ENCODE measurements around the gene OGG1. TPM values are rescaled to one million over a fixed set of nuclear protein-coding genes. Genes with fewer than 3 reads are reported as not detected.
A peak's percentile ranks its signal among the peaks of the same experiment; 100 is the strongest.

The OGG1 gene
- total and polyA plus RNA-seq, 9 of the 15 experiments (the other 6 are each of a cell fraction or from before 2014, with no cell fraction given): 6.6 to 33.0 (median 24.4) TPM

- Histone ChIP-seq H3K36me3 (ENCODE audit: control insufficient read depth, insufficient read depth, low read length) (peaks cover 57% of the 10 kb centered on the region), H3K27ac (ENCODE audit: extremely low read depth, low read depth, low read length) (no peak overlapping the region), H2AFZ (ENCODE audit: low read depth, low read length) (no peak overlapping the region), H4K20me1 (replicated peaks; ENCODE audit: control insufficient read depth, insufficient read depth, low read length) (no peaks in the 10 kb centered on the region), H3K4me3 (no peak overlapping the region), H3K9ac (ENCODE audit: insufficient read depth in 1 of 2, low read depth in 2 of 2, low read length in 2 of 2) (peak overlapping the region in 1 of 2 experiments; percentile 37; a peak in 2 of 4 replicates), H3K9me1 (ENCODE audit: control insufficient read depth, insufficient read depth, low read length) (no peaks in the 10 kb centered on the region), H3K79me2 (ENCODE audit: control insufficient read depth, insufficient read depth, low read length) (peaks cover 16% of the 10 kb centered on the region), H3K4me2 (ENCODE audit: insufficient read depth, low read length) (no peak overlapping the region), H3K9me3 (replicated peaks; ENCODE audit: control insufficient read depth, insufficient read depth, low read depth, low read length) (no peaks in the 10 kb centered on the region), H3K27me3 (ENCODE audit: control insufficient read depth in 2 of 2, insufficient read depth in 2 of 2, low read length in 2 of 2) (no peaks in the 10 kb centered on the region), H3K4me1 (replicated peaks in 1 of 2; ENCODE audit: control insufficient read depth in 2 of 2, insufficient read depth in 2 of 2, low read length in 2 of 2) (peaks cover 9 to 24% of the 10 kb centered on the region in 2 experiments; a peak in 4 of 5 replicates)
- 87% methylated on average over 8 of the region's 8 CpGs for WGBS (ENCODE audit: insufficient coverage, low coverage, missing lambda C conversion rate)
- FAIRE-seq: no peak
- in situ Hi-C loops (cut with MboI) (no loop called here), intact Hi-C loops (cut with micrococcal nuclease) (no loop called here)
- ATAC-seq: no peak
- TF ChIP-seq HMGXB4 (CRISPR knock-in tag; IDR thresholded peaks at IDR 0.05) (no peak), ZNF778 (CRISPR knock-in tag; IDR thresholded peaks at IDR 0.05) (no peak), SMARCE1 (IDR thresholded peaks at IDR 0.05) (no peak), ARNT (IDR thresholded peaks at IDR 0.05) (no peak), RB1 (IDR thresholded peaks at IDR 0.05; ENCODE audit: low read depth) (no peak)
- no peak for DNase-seq (ENCODE audit: extremely low read depth in 1 of 4, low spot score in 3 of 4)
- BruUV-seq (replicated peaks): no TSS peak
- ChIA-PET CTCF (ENCODE audit: low intra/inter-chr PET ratio) (no interaction called here), POLR2A (interaction anchor here (0.9 to 1.7 kb wide), 7 partner anchors 9 to 122 kb away, joined by 3 to 8 read pairs (median 5); no protein-coding TSS in a partner anchor)
Observed at GRCh38 chr3:9754678-9755077, 4.9 kb downstream of the OGG1 start.
